GM20000 (cell line): Measurements from ENCODE around the gene NATD1.

Experiments
- DNase-seq: peaks from one replicate; pipeline ENCODE4 v3.0.0; 2012; ENCODE audit warnings: low spot score
- CTCF ChIP-seq: IDR thresholded peaks from 2 replicates; pipeline ENCODE4 v1.5.1; 2012; ENCODE audit warnings: mild to moderate bottlenecking, control low read depth; ENCODE audit errors: extremely low read depth, missing control alignments

Gene NATD1

GRCh38 chr17:21201298-21201595 is 52.0 kb downstream of the NATD1 start:
- no peak for TF ChIP-seq CTCF
- no peak for DNase-seq

GRCh38 chr17:21200590-21201297 is 52.5 kb downstream of the NATD1 start:
- TF ChIP-seq CTCF: no peak
- no peak for DNase-seq

- no peak for TF ChIP-seq CTCF
- no peak for DNase-seq
These were observed 53.4 kb downstream of the NATD1 start for GRCh38 chr17:21199856-21200255.

- TF ChIP-seq CTCF: no peak
- no peak for DNase-seq
These were observed 53.9 kb downstream of the NATD1 start for GRCh38 chr17:21199311-21199710.

- TF ChIP-seq CTCF: no peak
- no peak for DNase-seq
These were observed 54.8 kb downstream of the NATD1 start for GRCh38 chr17:21198411-21198810.

- no peak for DNase-seq
- TF ChIP-seq CTCF: no peak
These were observed 57.1 kb downstream of the NATD1 start for GRCh38 chr17:21196126-21196525.

GRCh38 chr17:21194703-21195102 is 58.5 kb downstream of the NATD1 start:
- no peak for TF ChIP-seq CTCF
- no peak for DNase-seq
